ENCODE data around the gene PALS1.

- peak; percentile 4 to 7 for TF ChIP-seq CTCF (IDR thresholded peaks at IDR 0.05; ENCODE audit: extremely low read depth in 1 of 2, insufficient read depth in 1 of 2, low read depth in 1 of 2, low read length in 2 of 2)
- TF ChIP-seq MAX (IDR thresholded peaks at IDR 0.05; ENCODE audit: insufficient read depth, insufficient read length) = no peak
- no peak for TF ChIP-seq POLR2A (IDR thresholded peaks at IDR 0.05; ENCODE audit: low read depth, low read length)
- no peak for TF ChIP-seq EZH2 (IDR thresholded peaks at IDR 0.05; ENCODE audit: borderline replicate concordance, low read depth, low read length, severe bottlenecking)
- TF ChIP-seq POLR2AphosphoS5 (IDR thresholded peaks at IDR 0.05; ENCODE audit: insufficient read depth, low read depth, low read length) = no peak
- TF ChIP-seq MYC (IDR thresholded peaks at IDR 0.05; ENCODE audit: low read depth, low read length) = no peak
- TF ChIP-seq JUN (IDR thresholded peaks at IDR 0.05; ENCODE audit: borderline replicate concordance, insufficient read depth, insufficient read length, low read depth) = no peak
Measured at GRCh38 chr14:67285876-67286452, 44.7 kb downstream of the PALS1 start.
